ENCODE results near the gene CHERP. TPM values are rescaled to one million over a fixed set of nuclear protein-coding genes. Genes with fewer than 3 reads are reported as not detected.
"Not testable (repeated sequence)": the region's sequence is repeated elsewhere in the genome, so short reads cannot be mapped to it uniquely, and the experiment has no call there.

CHERP gene
- total RNA-seq, 1 donor, result 7.2 TPM

GRCh38 chr19:16497042-16497441, 45.2 kb downstream of the CHERP start:
- H3K4me1 ChIP-seq (ENCODE audit: insufficient read depth, low read length), result peaks cover 13% of the 10 kb centered on the region
- no peak overlapping the region for H3K4me3 ChIP-seq (ENCODE audit: low read length)
- H3K27me3 ChIP-seq (ENCODE audit: insufficient read depth, low read length), result no peaks in the 10 kb centered on the region
- no peaks in the 10 kb centered on the region for H3K9me3 ChIP-seq (ENCODE audit: low read depth, low read length)

GRCh38 chr19:16496613-16496983, 45.6 kb downstream of the CHERP start:
- peaks cover 13% of the 10 kb centered on the region for H3K4me1 ChIP-seq (ENCODE audit: insufficient read depth, low read length)
- no peaks in the 10 kb centered on the region for H3K9me3 ChIP-seq (ENCODE audit: low read depth, low read length)
- peak overlapping the region; percentile 61 for H3K4me3 ChIP-seq (ENCODE audit: low read length)

GRCh38 chr19:16495982-16496612, 46.1 kb downstream of the CHERP start, which contains the start of the genes C19orf44 and CALR3:
C19orf44 (plus strand) TSS chr19:16496394; CDS start chr19:16500793, 4,399 bp downstream.
CALR3 (minus strand) TSS chr19:16496167; CDS start chr19:16496129, 38 bp downstream.
- Histone ChIP-seq H3K4me3 (ENCODE audit: low read length) (peak within 1 kb of the TSS; percentile 61), H3K27me3 (ENCODE audit: insufficient read depth, low read length) (no peaks in the 10 kb centered on the region), H3K4me1 (ENCODE audit: insufficient read depth, low read length) (peaks cover 13% of the 10 kb centered on the region), H3K9me3 (ENCODE audit: low read depth, low read length) (no peaks in the 10 kb centered on the region)

More at GRCh38 chr19:16496613-16496983, 45.6 kb downstream of the CHERP start:
- H3K27me3 ChIP-seq (ENCODE audit: insufficient read depth, low read length), result no peaks in the 10 kb centered on the region

GRCh38 chr19:16486476-16486875, 55.8 kb downstream of the CHERP start:
- H3K4me1 ChIP-seq (ENCODE audit: insufficient read depth, low read length); H3K27me3 ChIP-seq (ENCODE audit: insufficient read depth, low read length); H3K9me3 ChIP-seq (ENCODE audit: low read depth, low read length); H3K4me3 ChIP-seq (ENCODE audit: low read length): not testable (repeated sequence)

- H3K4me3 ChIP-seq (ENCODE audit: low read length), result no peak overlapping the region
- H3K27me3 ChIP-seq (ENCODE audit: insufficient read depth, low read length), result no peaks in the 10 kb centered on the region
- no peaks in the 10 kb centered on the region for H3K9me3 ChIP-seq (ENCODE audit: low read depth, low read length)
- H3K4me1 ChIP-seq (ENCODE audit: insufficient read depth, low read length), result no peaks in the 10 kb centered on the region
Observed at GRCh38 chr19:16482745-16483144, 59.5 kb downstream of the CHERP start.

- Histone ChIP-seq H3K4me3 (ENCODE audit: low read length) (no peak overlapping the region), H3K27me3 (ENCODE audit: insufficient read depth, low read length) (no peaks in the 10 kb centered on the region), H3K9me3 (ENCODE audit: low read depth, low read length) (no peaks in the 10 kb centered on the region), H3K4me1 (ENCODE audit: insufficient read depth, low read length) (peaks cover 4% of the 10 kb centered on the region)
Observed at GRCh38 chr19:16477311-16477710, 64.9 kb downstream of the CHERP start.

GRCh38 chr19:16476401-16476800, 65.8 kb downstream of the CHERP start:
- peaks cover 6% of the 10 kb centered on the region for H3K4me1 ChIP-seq (ENCODE audit: insufficient read depth, low read length)
- H3K27me3 ChIP-seq (ENCODE audit: insufficient read depth, low read length), result no peaks in the 10 kb centered on the region
- H3K9me3 ChIP-seq (ENCODE audit: low read depth, low read length), result no peaks in the 10 kb centered on the region
- no peak overlapping the region for H3K4me3 ChIP-seq (ENCODE audit: low read length)

GRCh38 chr19:16473875-16474392, 68.3 kb downstream of the CHERP start:
- H3K27me3 ChIP-seq (ENCODE audit: insufficient read depth, low read length), result no peaks in the 10 kb centered on the region
- peaks cover 29% of the 10 kb centered on the region for H3K4me1 ChIP-seq (ENCODE audit: insufficient read depth, low read length)
- H3K9me3 ChIP-seq (ENCODE audit: low read depth, low read length), result no peaks in the 10 kb centered on the region
- no peak overlapping the region for H3K4me3 ChIP-seq (ENCODE audit: low read length)

GRCh38 chr19:16472992-16473391, 69.2 kb downstream of the CHERP start:
- H3K4me1 ChIP-seq (ENCODE audit: insufficient read depth, low read length), result peaks cover 30% of the 10 kb centered on the region
- no peaks in the 10 kb centered on the region for H3K27me3 ChIP-seq (ENCODE audit: insufficient read depth, low read length)
- H3K9me3 ChIP-seq (ENCODE audit: low read depth, low read length), result no peaks in the 10 kb centered on the region
- no peak overlapping the region for H3K4me3 ChIP-seq (ENCODE audit: low read length)

- H3K4me3 ChIP-seq (ENCODE audit: low read length), result peak overlapping the region; percentile 69
- not testable (repeated sequence) for H3K9me3 ChIP-seq (ENCODE audit: low read depth, low read length)
Observed at GRCh38 chr19:16472559-16472899, 69.7 kb downstream of the CHERP start.

GRCh38 chr19:16470911-16471811, 71.1 kb downstream of the CHERP start:
- Histone ChIP-seq H3K9me3 (ENCODE audit: low read depth, low read length) (no peaks in the 10 kb centered on the region), H3K27me3 (ENCODE audit: insufficient read depth, low read length) (no peaks in the 10 kb centered on the region), H3K4me1 (ENCODE audit: insufficient read depth, low read length) (peaks cover 30% of the 10 kb centered on the region), H3K4me3 (ENCODE audit: low read length) (peak overlapping the region; percentile 69)

More at GRCh38 chr19:16472559-16472899, 69.7 kb downstream of the CHERP start:
- H3K4me1 ChIP-seq (ENCODE audit: insufficient read depth, low read length), result peaks cover 30% of the 10 kb centered on the region
- H3K27me3 ChIP-seq (ENCODE audit: insufficient read depth, low read length), result not testable (repeated sequence)

GRCh38 chr19:16470541-16470910, 71.7 kb downstream of the CHERP start:
- no peaks in the 10 kb centered on the region for H3K27me3 ChIP-seq (ENCODE audit: insufficient read depth, low read length)
- peak overlapping the region; percentile 69 for H3K4me3 ChIP-seq (ENCODE audit: low read length)
- H3K4me1 ChIP-seq (ENCODE audit: insufficient read depth, low read length), result peaks cover 30% of the 10 kb centered on the region
- H3K9me3 ChIP-seq (ENCODE audit: low read depth, low read length), result no peaks in the 10 kb centered on the region

Other genes with a start within 250 kb of the CHERP start
- 184 TPM for gene KLF2, start 217.6 kb downstream of the CHERP start, total RNA-seq
- 17.5 TPM for gene EPS15L1, start 70.5 kb downstream of the CHERP start, total RNA-seq
- gene CALR3, start 46.3 kb downstream of the CHERP start, total RNA-seq, result not detected
- gene C19orf44, start 46.0 kb downstream of the CHERP start, total RNA-seq, result 0.10 TPM
- 38.5 TPM for gene SLC35E1, start 30.0 kb upstream of the CHERP start, total RNA-seq
- 21.5 TPM for gene MED26, start 85.8 kb upstream of the CHERP start, total RNA-seq
- 32.6 TPM for gene SMIM7, start 117.7 kb upstream of the CHERP start, total RNA-seq
- gene TMEM38A, start 118.7 kb upstream of the CHERP start, total RNA-seq, result 2.7 TPM
- gene NWD1, start 177.4 kb upstream of the CHERP start, total RNA-seq, result not detected

Measured in mononuclear cell (primary cell).